IMR-90 (cell line): ENCODE data around the gene TCF7L2. TPM values are rescaled to one million over a fixed set of nuclear protein-coding genes. Genes with fewer than 3 reads are reported as not detected.

ENCODE experiments used
- ATAC-seq: fragments of 200-7000 bp; cut with Tn5 transposase; 2 replicates; pipeline ENCODE4 v1.9.1; 2020; ENCODE audit warnings: low read depth, mild to moderate bottlenecking, moderate library complexity
- BruUV-seq: library from RNA; stranded (reverse); fragments of 400-500 nt; replicated peaks from 2 replicates; lab custom pipeline; 2021; lab: Mats Ljungman, UMichigan
- CTCF ChIA-PET: fragments of 300-600 bp; formaldehyde crosslinking; extraction: SDS; loops from one replicate; lab custom pipeline; 2021; ENCODE audit warnings: antibody characterized with exemption; lab: Yijun Ruan, JAX
- POLR2A ChIA-PET: fragments of 300-600 bp; sonication (Branson Sonifier 250); formaldehyde crosslinking; loops from one replicate; lab custom pipeline; 2022; ENCODE audit warnings: antibody characterized with exemption; ENCODE audit not compliant: unreplicated experiment; lab: Charles Lee
- DNase-seq: peaks from one replicate; pipeline ENCODE4 v3.0.0; 2013
- H2AFZ ChIP-seq: replicated peaks from 2 replicates; pipeline ENCODE3; 2013; ENCODE audit warnings: low read length, mild to moderate bottlenecking; ENCODE audit not compliant: poor library complexity
- H2AK5ac ChIP-seq: 2 replicates; pipeline ENCODE4 v1.6.1; 2013; ENCODE audit warnings: low read depth, low read length, inconsistent platforms
- H2AK9ac ChIP-seq: replicated peaks from 2 replicates; pipeline ENCODE3; 2013; ENCODE audit warnings: mild to moderate bottlenecking, low read depth, low read length, moderate library complexity; ENCODE audit not compliant: poor library complexity
- H2BK120ac ChIP-seq: 2 replicates; pipeline ENCODE4 v1.6.1; 2013; ENCODE audit warnings: low read depth, low read length, inconsistent platforms
- H2BK15ac ChIP-seq: 3 replicates; pipeline ENCODE4 v1.6.1; 2013; ENCODE audit warnings: low read depth, low read length, inconsistent platforms
- H2BK20ac ChIP-seq: 2 replicates; pipeline ENCODE4 v1.6.1; 2013; ENCODE audit warnings: low read depth, mild to moderate bottlenecking, inconsistent platforms, low read length, moderate library complexity
- H2BK5ac ChIP-seq: 2 replicates; pipeline ENCODE4 v1.6.1; 2013; ENCODE audit warnings: mild to moderate bottlenecking, low read depth, low read length, inconsistent platforms; ENCODE audit not compliant: poor library complexity, severe bottlenecking
- H3K14ac ChIP-seq: replicated peaks from 2 replicates; pipeline ENCODE4 v1.6.1; 2013; ENCODE audit warnings: low read depth, low read length, inconsistent platforms
- H3K18ac ChIP-seq: 2 replicates; pipeline ENCODE4 v1.6.1; 2013; ENCODE audit warnings: low read depth, low read length, control low read depth
- H3K23ac ChIP-seq: 2 replicates; pipeline ENCODE4 v1.6.1; 2013; ENCODE audit warnings: low read depth, low read length, inconsistent platforms
- H3K27ac ChIP-seq: 2 replicates; pipeline ENCODE4 v1.5.1; 2013; ENCODE audit warnings: mild to moderate bottlenecking, control low read depth, low read length; ENCODE audit not compliant: insufficient read depth
- H3K27me3 ChIP-seq: 2 replicates; pipeline ENCODE4 v1.6.1; 2013; ENCODE audit warnings: low read length; ENCODE audit not compliant: control insufficient read depth, insufficient read depth
- H3K36me3 ChIP-seq: 2 replicates; pipeline ENCODE4 v1.6.1; 2013; ENCODE audit warnings: low read length, mixed read lengths; ENCODE audit not compliant: control insufficient read depth, insufficient read depth
- H3K4ac ChIP-seq: 2 replicates; pipeline ENCODE4 v1.6.1; 2013; ENCODE audit warnings: low read depth, low read length, inconsistent platforms
- H3K4me1 ChIP-seq: 2 replicates; pipeline ENCODE4 v1.6.1; 2013; ENCODE audit warnings: low read length, mixed read lengths; ENCODE audit not compliant: control insufficient read depth, insufficient read depth
- H3K4me2 ChIP-seq: 2 replicates; pipeline ENCODE4 v1.6.1; 2013; ENCODE audit warnings: low read depth, mild to moderate bottlenecking, control low read depth, low read length, moderate library complexity
- H3K4me3 ChIP-seq: 2 replicates; pipeline ENCODE4 v1.5.1; 2013; ENCODE audit warnings: low read depth, mild to moderate bottlenecking, control low read depth, low read length, moderate library complexity; ENCODE audit not compliant: insufficient read depth
- H3K56ac ChIP-seq: 2 replicates; pipeline ENCODE4 v1.6.1; 2013; ENCODE audit warnings: low read length, inconsistent platforms; ENCODE audit not compliant: insufficient read depth; ENCODE audit errors: extremely low read depth
- H3K79me1 ChIP-seq, 2 experiments: 2 replicates each; pipeline ENCODE4 v1.6.1; 2013; ENCODE audit warnings: low read length in 2 of 2, inconsistent platforms in 1 of 2, low read depth in 1 of 2
- H3K9ac ChIP-seq: 2 replicates; pipeline ENCODE4 v1.6.1; 2013; ENCODE audit warnings: low read depth, low read length, control low read depth
- H3K9me1 ChIP-seq: 2 replicates; pipeline ENCODE4 v1.6.1; 2013; ENCODE audit warnings: low read length, inconsistent platforms; ENCODE audit not compliant: insufficient read depth
- H3K9me3 ChIP-seq: 2 replicates; pipeline ENCODE4 v1.6.1; 2013; ENCODE audit warnings: low read length; ENCODE audit not compliant: control insufficient read depth, insufficient read depth
- H4K20me1 ChIP-seq: 2 replicates; pipeline ENCODE4 v1.6.1; 2013; ENCODE audit warnings: low read length, inconsistent platforms; ENCODE audit not compliant: insufficient read depth
- H4K5ac ChIP-seq: 2 replicates; pipeline ENCODE4 v1.6.1; 2013; ENCODE audit warnings: mild to moderate bottlenecking, low read depth, low read length, control low read depth
- H4K8ac ChIP-seq, 2 experiments: 2 replicates each; pipeline ENCODE4 v1.6.1; 2013; ENCODE audit warnings: low read depth in 2 of 2, low read length in 2 of 2, control low read depth in 1 of 2, inconsistent platforms in 1 of 2
- H4K91ac ChIP-seq: 2 replicates; pipeline ENCODE4 v1.6.1; 2013; ENCODE audit warnings: low read depth, low read length, inconsistent platforms; ENCODE audit not compliant: insufficient read depth
- CEBPB ChIP-seq: IDR thresholded peaks from 2 replicates; pipeline ENCODE4 v1.6.1; 2012; ENCODE audit warnings: low read depth, low read length, improper control_type of control experiment
- RAD21 ChIP-seq: IDR thresholded peaks from 2 replicates; pipeline ENCODE4 v1.6.1; 2012; ENCODE audit warnings: low read length, improper control_type of control experiment
- WGBS, 2 experiments: methylation state at CpG; one replicate each; pipeline versions ENCODE4 v1.1.5 to v1.1.7; 2013; ENCODE audit warnings: missing lambda C conversion rate in 2 of 2; ENCODE audit not compliant: insufficient read length in 1 of 2; ENCODE audit errors: extremely low coverage in 2 of 2; 5-methylcytosine and 5-hydroxymethylcytosine counted together
- dilution Hi-C: fragments of 300-500 bp; cut with HindIII; formaldehyde crosslinking; loops from one replicate; pipeline ENCODE4 v1.14.3; 2018; ENCODE audit warnings: low sequenced_read_pairs; ENCODE audit not compliant: unreplicated experiment
- in situ Hi-C: fragments of 300-500 bp; cut with MboI; formaldehyde crosslinking; loops from 3 replicates; pipeline ENCODE4 v1.14.3; 2019; ENCODE audit warnings: low sequenced_read_pairs, inconsistent platforms, mixed read lengths
- intact Hi-C: fragments of 100-400 bp; cut with micrococcal nuclease; formaldehyde crosslinking; loops from 2 replicates; pipeline ENCODE4 v1.10.0; 2022
- polyA plus RNA-seq, 3 experiments: library from polyadenylated mRNA; depleted of rRNA; stranded (reverse); fragments of >200 nt; gene quantifications; 2 replicates each; pipeline ENCODE4 v1.2.3, GENCODE V29; 2012; ENCODE audit warnings: low replicate concordance in 1 of 3
- total RNA-seq: library from RNA; depleted of rRNA; stranded (reverse); fragments of >200 nt; gene quantifications from 2 replicates; pipeline ENCODE4 v1.2.3, GENCODE V29; 2012

TCF7L2 gene
- total and polyA plus RNA-seq, 2 of the 4 experiments (the other 2 are of a cell fraction), result 1.3 to 12.2 TPM

- Histone ChIP-seq H3K4ac (no peak overlapping the region), H2BK20ac (no peak overlapping the region), H4K8ac (no peak overlapping the region), H2BK120ac (no peak overlapping the region), H2AFZ (no peak overlapping the region), H3K14ac (0 out of 2 replicates have a peak overlapping the region, but pooled peaks have one; percentile 28), H3K4me3 (no peak overlapping the region), H3K56ac (no peak overlapping the region), H3K4me1 (peaks cover 6% of the 10 kb centered on the region), H2BK15ac (no peak overlapping the region), H3K23ac (no peak overlapping the region), H3K36me3 (peaks cover 2% of the 10 kb centered on the region; the same call in 1 of the 2 replicates), H4K5ac (no peak overlapping the region), H3K27me3 (no peaks in the 10 kb centered on the region), H2AK5ac (no peak overlapping the region), H3K9me1 (no peaks in the 10 kb centered on the region), H4K20me1 (peaks cover 6% of the 10 kb centered on the region; the same call in 1 of the 2 replicates), H2BK5ac (no peak overlapping the region), H3K79me1 (peaks cover 14 to 17% of the 10 kb centered on the region in 2 experiments), H3K9me3 (no peaks in the 10 kb centered on the region), H3K18ac (no peak overlapping the region), H3K4me2 (no peak overlapping the region), H3K9ac (no peak overlapping the region), H4K91ac (no peak overlapping the region), H3K27ac (no peak overlapping the region), H2AK9ac (peak overlapping the region; percentile 6)
- in situ Hi-C loops, result no loop called here
- intact Hi-C loops, result no loop called here
- peak; percentile 94 for TF ChIP-seq CEBPB
- TF ChIP-seq RAD21, result no peak
- dilution Hi-C loops, result no loop called here
- no TSS peak for BruUV-seq
- POLR2A ChIA-PET, result no interaction called here
- ATAC-seq (peak; percentile 27; the same call in 1 of the 2 replicates), DNase-seq (peak; percentile 47)
- WGBS, 2 experiments, result 80% methylated on average over 1 of the region's 12 CpGs; no CpG with 5 or more reads in 1 of the 2 experiments
- CTCF ChIA-PET, result no interaction called here
Observed at GRCh38 chr10:113111900-113112853, 162.1 kb downstream of the TCF7L2 start.
